ENCODE measurements around the gene DHRSX. TPM values are rescaled to one million over a fixed set of nuclear protein-coding genes. Genes with fewer than 3 reads are reported as not detected.
"Not testable (repeated sequence)": the region's sequence is repeated elsewhere in the genome, so short reads cannot be mapped to it uniquely, and the experiment has no call there.

The DHRSX gene
- polyA plus RNA-seq, 3 donors from 2014 or later = 20.0 to 36.4 (median 23.2) TPM

- H3K27me3 Mint-ChIP-seq (ENCODE audit: low read depth in 3 of 3); DNase-seq; H3K4me3 Mint-ChIP-seq; H3K27ac Mint-ChIP-seq; H3K36me3 Mint-ChIP-seq; H3K9me3 Mint-ChIP-seq: not testable (repeated sequence)
- H3K4me1 Mint-ChIP-seq = peaks cover 12 to 31% of the 10 kb centered on the region in 2 donors
These were observed 40.7 kb downstream of the DHRSX start for GRCh38 chrX:2460048-2460447.

GRCh38 chrX:2458309-2458708 is 42.5 kb downstream of the DHRSX start:
- H3K27ac Mint-ChIP-seq = peak overlapping the region in 1 of 6 donors; percentile 62
- H3K4me1 Mint-ChIP-seq = peaks cover 8 to 26% of the 10 kb centered on the region in 2 donors
- peaks cover 0 to 1% (median 0%) of the 10 kb centered on the region in 6 donors for H3K9me3 Mint-ChIP-seq
- peaks cover 0 to 2% (median 2%) of the 10 kb centered on the region in 3 donors for H3K27me3 Mint-ChIP-seq (ENCODE audit: low read depth in 3 of 3)
- H3K4me3 Mint-ChIP-seq = no peak overlapping the region
- DNase-seq = no peak
- peaks cover 0 to 7% (median 0%) of the 10 kb centered on the region in 3 donors for H3K36me3 Mint-ChIP-seq

- Mint-ChIP-seq H3K9me3 (peaks cover 0 to 1% (median 0%) of the 10 kb centered on the region in 6 donors), H3K27me3 (ENCODE audit: low read depth in 3 of 3) (peaks cover 0 to 2% (median 2%) of the 10 kb centered on the region in 3 donors), H3K4me1 (peaks cover 8 to 24% of the 10 kb centered on the region in 2 donors), H3K4me3 (no peak overlapping the region), H3K27ac (no peak overlapping the region), H3K36me3 (peaks cover 5 to 13% (median 6%) of the 10 kb centered on the region in 3 donors)
- DNase-seq = no peak
These were observed 43.3 kb downstream of the DHRSX start for GRCh38 chrX:2457289-2458133.

- Mint-ChIP-seq H3K36me3 (peaks cover 5 to 13% (median 9%) of the 10 kb centered on the region in 3 donors), H3K4me1 (peaks cover 10 to 20% of the 10 kb centered on the region in 2 donors)
- H3K4me3 Mint-ChIP-seq; H3K27ac Mint-ChIP-seq; H3K9me3 Mint-ChIP-seq; H3K27me3 Mint-ChIP-seq (ENCODE audit: low read depth in 3 of 3); DNase-seq: not testable (repeated sequence)
These were observed 44.7 kb downstream of the DHRSX start for GRCh38 chrX:2456091-2456490.

- not testable (repeated sequence) for H3K27me3 Mint-ChIP-seq (ENCODE audit: low read depth in 3 of 3); H3K9me3 Mint-ChIP-seq; H3K4me3 Mint-ChIP-seq; DNase-seq; H3K27ac Mint-ChIP-seq
- Mint-ChIP-seq H3K4me1 (peaks cover 12 to 33% of the 10 kb centered on the region in 2 donors), H3K36me3 (peaks cover 5 to 13% (median 9%) of the 10 kb centered on the region in 3 donors)
These were observed 46.2 kb downstream of the DHRSX start for GRCh38 chrX:2454620-2455019.

- H3K27ac Mint-ChIP-seq = peak overlapping the region in 1 of 6 donors; percentile 15
- H3K9me3 Mint-ChIP-seq = peaks cover 0 to 1% (median 0%) of the 10 kb centered on the region in 6 donors
- H3K4me1 Mint-ChIP-seq = peaks cover 12 to 34% of the 10 kb centered on the region in 2 donors
- peaks cover 1 to 2% (median 2%) of the 10 kb centered on the region in 3 donors for H3K27me3 Mint-ChIP-seq (ENCODE audit: low read depth in 3 of 3)
- peaks cover 5 to 16% (median 9%) of the 10 kb centered on the region in 3 donors for H3K36me3 Mint-ChIP-seq
- H3K4me3 Mint-ChIP-seq = no peak overlapping the region
- no peak for DNase-seq
These were observed 48.0 kb downstream of the DHRSX start for GRCh38 chrX:2452799-2453198.

- peaks cover 2% of the 10 kb centered on the region in 3 donors for H3K27me3 Mint-ChIP-seq (ENCODE audit: low read depth in 3 of 3)
- no peak for DNase-seq
- H3K9me3 Mint-ChIP-seq = peaks cover 0 to 1% (median 0%) of the 10 kb centered on the region in 6 donors
- peaks cover 12 to 34% of the 10 kb centered on the region in 2 donors for H3K4me1 Mint-ChIP-seq
- no peak overlapping the region for H3K4me3 Mint-ChIP-seq
- no peak overlapping the region for H3K27ac Mint-ChIP-seq
- peaks cover 8 to 20% (median 9%) of the 10 kb centered on the region in 3 donors for H3K36me3 Mint-ChIP-seq
These were observed 48.4 kb downstream of the DHRSX start for GRCh38 chrX:2452317-2452784.

GRCh38 chrX:2451501-2452316 is 49.1 kb downstream of the DHRSX start:
- Mint-ChIP-seq H3K36me3 (peaks cover 10 to 15% (median 11%) of the 10 kb centered on the region in 3 donors), H3K27ac (peak overlapping the region in 1 of 6 donors; percentile 32), H3K4me1 (peaks cover 12 to 29% of the 10 kb centered on the region in 2 donors), H3K4me3 (no peak overlapping the region), H3K27me3 (ENCODE audit: low read depth in 3 of 3) (peaks cover 2% of the 10 kb centered on the region in 3 donors), H3K9me3 (peaks cover 0 to 1% (median 0%) of the 10 kb centered on the region in 6 donors)
- DNase-seq = no peak

- H3K9me3 Mint-ChIP-seq = no peaks in the 10 kb centered on the region
- peaks cover 9 to 23% of the 10 kb centered on the region in 2 donors for H3K4me1 Mint-ChIP-seq
- peaks cover 10 to 14% (median 13%) of the 10 kb centered on the region in 3 donors for H3K36me3 Mint-ChIP-seq
- H3K27ac Mint-ChIP-seq = peak overlapping the region in 2 of 6 donors; percentile 32 to 53
- peaks cover 0 to 2% (median 2%) of the 10 kb centered on the region in 3 donors for H3K27me3 Mint-ChIP-seq (ENCODE audit: low read depth in 3 of 3)
- H3K4me3 Mint-ChIP-seq = no peak overlapping the region
- no peak for DNase-seq
These were observed 50.1 kb downstream of the DHRSX start for GRCh38 chrX:2450681-2451080.

GRCh38 chrX:2449135-2449886 is 51.5 kb downstream of the DHRSX start:
- Mint-ChIP-seq H3K27me3 (ENCODE audit: low read depth in 3 of 3) (peaks cover 0 to 2% (median 2%) of the 10 kb centered on the region in 3 donors), H3K4me1 (peaks cover 9 to 23% of the 10 kb centered on the region in 2 donors), H3K9me3 (no peaks in the 10 kb centered on the region), H3K27ac (no peak overlapping the region), H3K4me3 (no peak overlapping the region), H3K36me3 (peaks cover 10 to 14% (median 13%) of the 10 kb centered on the region in 3 donors)
- no peak for DNase-seq

GRCh38 chrX:2447484-2447883 is 53.3 kb downstream of the DHRSX start:
- H3K27ac Mint-ChIP-seq = no peak overlapping the region
- no peak overlapping the region for H3K4me3 Mint-ChIP-seq
- H3K4me1 Mint-ChIP-seq = peaks cover 9 to 23% of the 10 kb centered on the region in 2 donors
- no peak for DNase-seq
- peaks cover 0 to 2% (median 2%) of the 10 kb centered on the region in 3 donors for H3K27me3 Mint-ChIP-seq (ENCODE audit: low read depth in 3 of 3)
- H3K9me3 Mint-ChIP-seq = no peaks in the 10 kb centered on the region
- H3K36me3 Mint-ChIP-seq = peaks cover 6 to 10% (median 8%) of the 10 kb centered on the region in 3 donors

GRCh38 chrX:2446815-2447214 is 54.0 kb downstream of the DHRSX start:
- Mint-ChIP-seq H3K27ac (no peak overlapping the region), H3K4me1 (peaks cover 9 to 22% of the 10 kb centered on the region in 2 donors)

More at GRCh38 chrX:2446815-2447214, 54.0 kb downstream of the DHRSX start:
- DNase-seq = no peak
- Mint-ChIP-seq H3K27me3 (ENCODE audit: low read depth in 3 of 3) (peaks cover 0 to 2% (median 2%) of the 10 kb centered on the region in 3 donors), H3K4me3 (no peak overlapping the region), H3K9me3 (no peaks in the 10 kb centered on the region), H3K36me3 (peaks cover 5 to 10% (median 6%) of the 10 kb centered on the region in 3 donors)

Measured in immature natural killer cell (primary cell).